Keratinocyte (primary cell): Measurements from ENCODE around the gene AP3D1. TPM values are rescaled to one million over a fixed set of nuclear protein-coding genes. Genes with fewer than 3 reads are reported as not detected.

ENCODE experiments used
- DNase-seq: peaks from one replicate; pipeline ENCODE4 v3.0.0-alpha.2; 2011; ENCODE audit warnings: low read depth, missing footprints, low spot score
- FAIRE-seq: peaks from 2 replicates; lab custom pipeline; 2011; peaks lifted over from hg19 to GRCh38; lab: Jason Lieb, UNC
- H2AFZ ChIP-seq: 2 replicates; pipeline ENCODE4 v1.6.0; 2012; ENCODE audit warnings: low read length, control low read depth, inconsistent platforms; ENCODE audit not compliant: control insufficient read depth
- H3K27ac ChIP-seq: 2 replicates; pipeline ENCODE4 v1.5.1; 2011; ENCODE audit warnings: low read length; ENCODE audit not compliant: control insufficient read depth, insufficient read depth
- H3K27me3 ChIP-seq: 3 replicates; pipeline ENCODE4 v1.6.0; 2011; ENCODE audit warnings: low read length; ENCODE audit not compliant: control insufficient read depth, insufficient read depth; ENCODE audit errors: extremely low read depth
- H3K36me3 ChIP-seq, 2 experiments: 2 replicates in 1 of 2; 3 replicates in 1 of 2; pipeline ENCODE4 v1.5.1; 2011; ENCODE audit warnings: low read length in 2 of 2, mild to moderate bottlenecking in 1 of 2; ENCODE audit not compliant: control insufficient read depth in 2 of 2, insufficient read depth in 2 of 2; ENCODE audit errors: extremely low read depth in 1 of 2
- H3K4me1 ChIP-seq: 3 replicates; pipeline ENCODE4 v1.5.1; 2011; ENCODE audit warnings: low read length; ENCODE audit not compliant: control insufficient read depth, insufficient read depth; ENCODE audit errors: extremely low read depth
- H3K4me2 ChIP-seq: 3 replicates; pipeline ENCODE4 v1.6.0; 2011; ENCODE audit warnings: low read depth, low read length; ENCODE audit not compliant: control insufficient read depth, insufficient read depth; ENCODE audit errors: extremely low read depth
- H3K4me3 ChIP-seq, 3 experiments: fragments of 200-600 bp in 1 of 3; sonication (generic) in 1 of 3; 2 replicates in 2 of 3; 3 replicates in 1 of 3; pipeline ENCODE4 v1.5.1; 2011 to 2016; ENCODE audit warnings: low read length in 3 of 3, mild to moderate bottlenecking in 3 of 3, control low read depth in 2 of 3, inconsistent platforms in 1 of 3, low read depth in 1 of 3, mixed read lengths in 1 of 3, mixed run types in 1 of 3, moderate library complexity in 1 of 3; ENCODE audit not compliant: control insufficient read depth in 2 of 3, insufficient read depth in 2 of 3; ENCODE audit errors: extremely low read depth in 1 of 3
- H3K79me2 ChIP-seq: 2 replicates; pipeline ENCODE4 v1.6.0; 2012; ENCODE audit warnings: low read length; ENCODE audit not compliant: control insufficient read depth, insufficient read depth
- H3K9ac ChIP-seq: 3 replicates; pipeline ENCODE4 v1.6.0; 2011; ENCODE audit warnings: low read length; ENCODE audit not compliant: control insufficient read depth, insufficient read depth; ENCODE audit errors: extremely low read depth
- H3K9me1 ChIP-seq: 3 replicates; pipeline ENCODE4 v1.6.0; 2011; ENCODE audit warnings: low read length; ENCODE audit not compliant: control insufficient read depth, insufficient read depth; ENCODE audit errors: extremely low read depth
- H3K9me3 ChIP-seq: 2 replicates; pipeline ENCODE4 v1.5.1; 2012; ENCODE audit warnings: low read depth, low read length; ENCODE audit not compliant: control insufficient read depth
- H4K20me1 ChIP-seq: 3 replicates; pipeline ENCODE4 v1.6.0; 2011; ENCODE audit warnings: low read length; ENCODE audit not compliant: control insufficient read depth, insufficient read depth; ENCODE audit errors: extremely low read depth
- EZH2 ChIP-seq: IDR thresholded peaks from one replicate; pipeline ENCODE4 v1.6.1; 2012; ENCODE audit warnings: inconsistent platforms, mild to moderate bottlenecking, low read length, moderate library complexity
- dilution Hi-C: fragments of 300-500 bp; cut with MboI; formaldehyde crosslinking; loops from one replicate; pipeline ENCODE4 v1.7.0; 2020; ENCODE audit warnings: low sequenced_read_pairs; ENCODE audit not compliant: extremely low pct_ligation_motif_present
- polyA plus RNA-seq, 5 experiments: library from polyadenylated mRNA; depleted of rRNA in 3 of 5; stranded (reverse) in 3 of 5; stranded (forward) in 1 of 5; unstranded in 1 of 5; fragments of >200 nt; gene quantifications; 1 replicate in 1 of 5; 2 replicates in 3 of 5; 3 replicates in 1 of 5; pipeline versions ENCODE4 v1.2.1 to v1.2.3, GENCODE V29; 2011 to 2012; ENCODE audit warnings: missing spikeins in 2 of 5, low read depth in 1 of 5, low replicate concordance in 1 of 5
- TF ChIP-seq, protein P1 (sequence below), 3 experiments: IDR thresholded peaks in 1 of 3; conservative IDR thresholded peaks in 1 of 3; optimal IDR thresholded peaks in 1 of 3; 2 replicates in 2 of 3; 3 replicates in 1 of 3; pipeline versions ENCODE3 to v1.5.1; 2011; ENCODE audit warnings: low read length in 3 of 3, mild to moderate bottlenecking in 3 of 3, moderate library complexity in 2 of 3, control low read depth in 1 of 3, inconsistent platforms in 1 of 3; ENCODE audit not compliant: insufficient read depth in 2 of 3; ENCODE audit errors: extremely low read depth in 1 of 3

The AP3D1 gene
- polyA plus RNA-seq, 1 donor (not counting 4 experiments of a cell fraction or from before 2014, with no cell fraction given) = 56.1 TPM

DNA sequence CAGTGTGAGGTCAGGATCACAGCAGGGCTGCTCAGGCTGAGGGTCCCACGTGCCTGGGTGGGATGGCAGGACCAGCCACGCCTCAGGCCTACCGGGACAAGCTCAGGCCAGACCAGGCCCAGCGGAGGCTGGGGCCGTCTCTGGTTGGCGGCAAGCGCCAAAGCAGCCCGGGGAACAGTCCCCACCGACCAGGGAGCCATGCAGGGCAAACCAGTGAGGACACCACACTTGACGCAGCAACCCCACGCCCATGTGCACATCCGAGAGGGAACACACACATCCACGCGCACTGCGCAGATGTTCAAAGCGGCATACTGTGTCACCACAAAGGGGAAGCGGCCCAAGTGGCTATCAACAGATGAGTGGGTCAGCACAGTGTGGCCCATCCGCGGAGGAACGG lies 39.5 kb downstream of the AP3D1 start:
- no peaks in the 10 kb centered on the region for H3K4me1 ChIP-seq
- FAIRE-seq = no peak
- no peaks in the 10 kb centered on the region for H3K9me3 ChIP-seq
- H3K4me3 ChIP-seq = no peak overlapping the region
- no peaks in the 10 kb centered on the region for H3K27me3 ChIP-seq
- no peak for TF ChIP-seq EZH2
- TF ChIP-seq, protein P1, sequence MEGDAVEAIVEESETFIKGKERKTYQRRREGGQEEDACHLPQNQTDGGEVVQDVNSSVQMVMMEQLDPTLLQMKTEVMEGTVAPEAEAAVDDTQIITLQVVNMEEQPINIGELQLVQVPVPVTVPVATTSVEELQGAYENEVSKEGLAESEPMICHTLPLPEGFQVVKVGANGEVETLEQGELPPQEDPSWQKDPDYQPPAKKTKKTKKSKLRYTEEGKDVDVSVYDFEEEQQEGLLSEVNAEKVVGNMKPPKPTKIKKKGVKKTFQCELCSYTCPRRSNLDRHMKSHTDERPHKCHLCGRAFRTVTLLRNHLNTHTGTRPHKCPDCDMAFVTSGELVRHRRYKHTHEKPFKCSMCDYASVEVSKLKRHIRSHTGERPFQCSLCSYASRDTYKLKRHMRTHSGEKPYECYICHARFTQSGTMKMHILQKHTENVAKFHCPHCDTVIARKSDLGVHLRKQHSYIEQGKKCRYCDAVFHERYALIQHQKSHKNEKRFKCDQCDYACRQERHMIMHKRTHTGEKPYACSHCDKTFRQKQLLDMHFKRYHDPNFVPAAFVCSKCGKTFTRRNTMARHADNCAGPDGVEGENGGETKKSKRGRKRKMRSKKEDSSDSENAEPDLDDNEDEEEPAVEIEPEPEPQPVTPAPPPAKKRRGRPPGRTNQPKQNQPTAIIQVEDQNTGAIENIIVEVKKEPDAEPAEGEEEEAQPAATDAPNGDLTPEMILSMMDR (optimal IDR thresholded peaks at IDR 0.05 in 1 of 3, IDR thresholded peaks at IDR 0.05 in 1 of 3, conservative IDR thresholded peaks at IDR 0.05 in 1 of 3; ENCODE audit: extremely low read depth in 1 of 3, insufficient read depth in 2 of 3, low read length in 3 of 3) = no peak
- H3K9ac ChIP-seq = no peak overlapping the region
- no peak for DNase-seq
- peaks cover 59 to 73% of the 10 kb centered on the region in 2 experiments for H3K36me3 ChIP-seq
- H3K79me2 ChIP-seq = no peaks in the 10 kb centered on the region
- no peak overlapping the region for H3K4me2 ChIP-seq
- H3K27ac ChIP-seq = no peak overlapping the region
- dilution Hi-C loops = no loop called here
- H3K9me1 ChIP-seq = no peaks in the 10 kb centered on the region
- no peak overlapping the region for H2AFZ ChIP-seq
- H4K20me1 ChIP-seq = no peaks in the 10 kb centered on the region

DNA sequence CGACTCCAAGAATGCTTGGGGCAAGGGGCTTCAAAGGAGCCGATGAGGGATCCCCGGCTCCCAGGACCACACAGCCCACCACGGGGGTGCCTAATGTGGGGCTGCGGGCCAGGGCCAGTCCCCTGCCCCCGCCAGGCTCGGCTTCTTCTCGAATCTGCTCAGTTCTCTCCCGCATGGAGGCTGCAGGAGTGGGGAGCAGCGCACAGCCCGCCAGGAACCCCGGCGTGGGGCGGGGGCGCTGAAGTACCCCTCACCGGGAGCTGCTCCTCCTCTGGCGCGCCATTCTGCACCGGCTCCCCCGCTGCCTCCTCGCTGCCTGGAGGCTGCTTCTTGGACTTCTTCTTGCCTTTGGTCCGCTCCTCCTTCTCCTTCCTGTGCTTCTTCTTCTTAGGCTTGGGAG lies 39.9 kb downstream of the AP3D1 start:
- H4K20me1 ChIP-seq = no peaks in the 10 kb centered on the region
- H3K4me3 ChIP-seq = no peak overlapping the region
- H3K4me2 ChIP-seq = no peak overlapping the region
- dilution Hi-C loops = no loop called here
- H3K9me3 ChIP-seq = no peaks in the 10 kb centered on the region
- H3K27me3 ChIP-seq = no peaks in the 10 kb centered on the region
- no peaks in the 10 kb centered on the region for H3K4me1 ChIP-seq
- DNase-seq (no peak), FAIRE-seq (no peak)
- H3K36me3 ChIP-seq = peaks cover 62 to 69% of the 10 kb centered on the region in 2 experiments
- no peaks in the 10 kb centered on the region for H3K79me2 ChIP-seq
- H3K9ac ChIP-seq = no peak overlapping the region
- H3K9me1 ChIP-seq = no peaks in the 10 kb centered on the region
- no peak overlapping the region for H3K27ac ChIP-seq
- no peak overlapping the region for H2AFZ ChIP-seq
- TF ChIP-seq EZH2 = no peak
- TF ChIP-seq, protein P1 (optimal IDR thresholded peaks at IDR 0.05 in 1 of 3, IDR thresholded peaks at IDR 0.05 in 1 of 3, conservative IDR thresholded peaks at IDR 0.05 in 1 of 3; ENCODE audit: extremely low read depth in 1 of 3, insufficient read depth in 2 of 3, low read length in 3 of 3) = no peak
